OCI-LY1 (cell line): ENCODE data around the gene MUTYH.

ENCODE experiments used
- H2AFZ ChIP-seq: fragments of 200-600 bp; sonication (generic), shearing (Covaris generic); 2 replicates; pipeline ENCODE4 v1.6.0; 2014; ENCODE audit warnings: antibody characterized with exemption, mild to moderate bottlenecking, low read length
- H3F3A ChIP-seq: fragments of 200-600 bp; sonication (generic), shearing (Covaris generic); 2 replicates; pipeline ENCODE4 v1.6.0; 2014; ENCODE audit warnings: mild to moderate bottlenecking, antibody characterized with exemption, low read length, moderate library complexity; ENCODE audit not compliant: insufficient read depth
- H3K27ac ChIP-seq: fragments of 200-600 bp; sonication (generic); 2 replicates; pipeline ENCODE4 v1.5.1; 2014; ENCODE audit warnings: low read length, mixed run types, mild to moderate bottlenecking, low read depth; ENCODE audit not compliant: poor library complexity, severe bottlenecking
- H3K27me3 ChIP-seq: fragments of 200-600 bp; sonication (generic); 2 replicates; pipeline ENCODE4 v1.6.0; 2014; ENCODE audit warnings: antibody characterized with exemption, mild to moderate bottlenecking, low read length, moderate library complexity; ENCODE audit not compliant: insufficient read depth
- H3K36me3 ChIP-seq: fragments of 200-600 bp; sonication (generic); 2 replicates; pipeline ENCODE4 v1.6.1; 2014; ENCODE audit warnings: mild to moderate bottlenecking, antibody characterized with exemption, low read length, moderate library complexity, mixed read lengths; ENCODE audit not compliant: insufficient read depth
- H3K4me1 ChIP-seq: fragments of 200-600 bp; sonication (generic); 2 replicates; pipeline ENCODE4 v1.5.1; 2014; ENCODE audit warnings: mild to moderate bottlenecking, low read length, moderate library complexity; ENCODE audit not compliant: insufficient read depth, severe bottlenecking
- H3K4me2 ChIP-seq: fragments of 200-600 bp; sonication (generic), shearing (Covaris generic); 2 replicates; pipeline ENCODE4 v1.6.1; 2014; ENCODE audit warnings: low read length
- H3K4me3 ChIP-seq: fragments of 200-600 bp; sonication (generic); 2 replicates; pipeline ENCODE4 v1.5.1; 2014; ENCODE audit warnings: low read length, low read depth, mild to moderate bottlenecking, mixed read lengths; ENCODE audit not compliant: poor library complexity, severe bottlenecking
- H3K79me2 ChIP-seq: fragments of 200-600 bp; shearing (Covaris generic); 2 replicates; pipeline ENCODE4 v1.6.1; 2016; ENCODE audit warnings: mixed run types, low read length, mixed read lengths; ENCODE audit not compliant: insufficient read depth
- H3K9ac ChIP-seq: fragments of 200-600 bp; sonication (generic), shearing (Covaris generic); 2 replicates; pipeline ENCODE4 v1.6.1; 2014; ENCODE audit warnings: mild to moderate bottlenecking, low read length, mixed read lengths
- H3K9me2 ChIP-seq: fragments of 200-600 bp; sonication (generic), shearing (Covaris generic); 2 replicates; pipeline ENCODE4 v1.6.1; 2014; ENCODE audit warnings: low read depth, mild to moderate bottlenecking, low read length, mixed read lengths
- H3K9me3 ChIP-seq: fragments of 200-600 bp; shearing (Covaris generic); 2 replicates; pipeline ENCODE4 v1.6.1; 2014; ENCODE audit warnings: low read length, mixed read lengths
- H4K20me1 ChIP-seq: fragments of 200-600 bp; sonication (generic), shearing (Covaris generic); 2 replicates; pipeline ENCODE4 v1.6.0; 2016; ENCODE audit warnings: mild to moderate bottlenecking, low read length; ENCODE audit not compliant: insufficient read depth
- EZH2 ChIP-seq: fragments of 200-600 bp; sonication (generic), shearing (Covaris generic); IDR thresholded peaks from 2 replicates; pipeline ENCODE4 v1.8.0; 2017; ENCODE audit warnings: borderline replicate concordance, mixed run types, mild to moderate bottlenecking, antibody characterized with exemption, low read length, moderate library complexity, mixed read lengths
- TF ChIP-seq, protein P1 (sequence below): fragments of 200-600 bp; sonication (generic), shearing (Covaris generic); IDR thresholded peaks from 2 replicates; pipeline ENCODE4 v1.5.1; 2017; ENCODE audit warnings: mild to moderate bottlenecking, antibody characterized with exemption, low read length, moderate library complexity, mixed read lengths

The MUTYH gene

DNA sequence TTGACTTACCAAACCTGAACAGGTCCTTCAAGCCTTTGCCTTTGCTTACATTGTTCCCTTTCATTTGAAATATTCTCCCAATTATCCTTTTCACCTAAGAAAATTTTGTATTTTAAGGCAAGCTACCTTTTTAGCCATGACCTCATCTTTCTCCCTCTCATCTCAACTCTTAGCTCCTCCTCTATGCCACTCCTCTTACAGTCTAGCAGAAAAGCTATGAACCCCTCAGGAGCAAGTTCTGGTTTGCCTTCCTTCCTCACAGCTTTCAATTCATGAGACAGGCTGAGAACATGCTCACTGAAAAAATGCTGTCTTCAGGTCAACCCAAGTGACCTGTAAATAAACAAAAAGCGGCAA, 8.3 kb upstream of the MUTYH start:
- H3K27ac ChIP-seq = no peak overlapping the region

DNA sequence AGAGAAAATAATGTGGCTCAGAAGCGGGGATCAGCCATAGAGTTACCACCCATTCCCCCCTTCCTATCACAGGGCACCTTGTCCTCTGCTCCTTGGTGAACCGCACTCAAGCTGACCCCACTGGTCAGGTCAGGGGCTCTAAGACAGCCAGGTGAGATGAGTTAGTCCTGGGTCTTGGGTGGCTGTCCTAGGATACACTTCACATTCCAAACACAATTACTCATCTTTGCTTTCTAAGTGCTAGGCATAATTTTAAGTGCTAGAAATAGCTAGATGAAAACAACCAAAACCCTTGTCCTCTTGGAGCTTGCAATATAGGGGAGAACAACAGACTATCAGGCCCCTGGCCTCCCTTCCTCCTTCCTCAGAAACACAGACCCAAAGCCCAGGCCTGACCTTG, 7.8 kb upstream of the MUTYH start:
- no peak overlapping the region for H3K4me3 ChIP-seq
- H3K4me2 ChIP-seq = no peak overlapping the region
- H3F3A ChIP-seq = no peaks in the 10 kb centered on the region
- no peaks in the 10 kb centered on the region for H3K27me3 ChIP-seq
- no peak overlapping the region for H3K9ac ChIP-seq
- no peaks in the 10 kb centered on the region for H3K79me2 ChIP-seq
- no peaks in the 10 kb centered on the region for H3K4me1 ChIP-seq
- TF ChIP-seq EZH2 = no peak
- H3K9me3 ChIP-seq = no peaks in the 10 kb centered on the region
- no peaks in the 10 kb centered on the region for H3K9me2 ChIP-seq
- no peak overlapping the region for H3K27ac ChIP-seq
- peaks cover 29% of the 10 kb centered on the region for H3K36me3 ChIP-seq
- no peaks in the 10 kb centered on the region for H4K20me1 ChIP-seq
- H2AFZ ChIP-seq = no peak overlapping the region

More for the DNA sequence above, 8.3 kb upstream of the MUTYH start:
- peaks cover 23% of the 10 kb centered on the region for H3K36me3 ChIP-seq
- no peak overlapping the region for H3K4me3 ChIP-seq
- no peaks in the 10 kb centered on the region for H4K20me1 ChIP-seq
- no peaks in the 10 kb centered on the region for H3F3A ChIP-seq
- H3K9me2 ChIP-seq = no peaks in the 10 kb centered on the region
- no peak overlapping the region for H3K9ac ChIP-seq
- no peaks in the 10 kb centered on the region for H3K4me1 ChIP-seq
- H3K79me2 ChIP-seq = no peaks in the 10 kb centered on the region
- TF ChIP-seq EZH2 = no peak
- TF ChIP-seq, protein P1, sequence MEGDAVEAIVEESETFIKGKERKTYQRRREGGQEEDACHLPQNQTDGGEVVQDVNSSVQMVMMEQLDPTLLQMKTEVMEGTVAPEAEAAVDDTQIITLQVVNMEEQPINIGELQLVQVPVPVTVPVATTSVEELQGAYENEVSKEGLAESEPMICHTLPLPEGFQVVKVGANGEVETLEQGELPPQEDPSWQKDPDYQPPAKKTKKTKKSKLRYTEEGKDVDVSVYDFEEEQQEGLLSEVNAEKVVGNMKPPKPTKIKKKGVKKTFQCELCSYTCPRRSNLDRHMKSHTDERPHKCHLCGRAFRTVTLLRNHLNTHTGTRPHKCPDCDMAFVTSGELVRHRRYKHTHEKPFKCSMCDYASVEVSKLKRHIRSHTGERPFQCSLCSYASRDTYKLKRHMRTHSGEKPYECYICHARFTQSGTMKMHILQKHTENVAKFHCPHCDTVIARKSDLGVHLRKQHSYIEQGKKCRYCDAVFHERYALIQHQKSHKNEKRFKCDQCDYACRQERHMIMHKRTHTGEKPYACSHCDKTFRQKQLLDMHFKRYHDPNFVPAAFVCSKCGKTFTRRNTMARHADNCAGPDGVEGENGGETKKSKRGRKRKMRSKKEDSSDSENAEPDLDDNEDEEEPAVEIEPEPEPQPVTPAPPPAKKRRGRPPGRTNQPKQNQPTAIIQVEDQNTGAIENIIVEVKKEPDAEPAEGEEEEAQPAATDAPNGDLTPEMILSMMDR = no peak
- H3K27me3 ChIP-seq = no peaks in the 10 kb centered on the region
- no peaks in the 10 kb centered on the region for H3K9me3 ChIP-seq
- H2AFZ ChIP-seq = no peak overlapping the region
- no peak overlapping the region for H3K4me2 ChIP-seq

DNA sequence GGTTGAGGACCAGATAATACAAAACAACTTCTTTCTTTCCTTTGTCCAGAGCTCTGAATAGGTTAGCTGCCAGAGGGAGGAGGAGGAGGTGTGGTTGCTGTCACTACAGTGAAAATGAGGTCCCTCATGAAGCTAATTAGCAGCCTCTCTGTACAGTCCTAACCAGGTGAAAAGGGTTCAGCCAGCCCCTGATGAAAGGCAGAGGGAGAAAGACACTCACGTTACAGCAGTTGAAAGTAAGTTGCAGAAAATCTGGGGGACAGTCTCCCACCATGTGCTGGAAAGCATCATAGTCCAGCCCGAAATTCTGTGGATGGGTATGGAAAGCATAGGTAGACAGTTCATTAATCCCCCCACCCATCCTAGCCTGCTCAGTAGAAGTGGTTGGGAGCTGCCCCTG, 6.2 kb upstream of the MUTYH start:
- Histone ChIP-seq H3K4me2 (no peak overlapping the region), H4K20me1 (no peaks in the 10 kb centered on the region), H3K9me3 (no peaks in the 10 kb centered on the region), H3K9me2 (no peaks in the 10 kb centered on the region), H2AFZ (no peak overlapping the region), H3K36me3 (peaks cover 44% of the 10 kb centered on the region), H3K79me2 (no peaks in the 10 kb centered on the region), H3K4me1 (peaks cover 3% of the 10 kb centered on the region), H3K9ac (no peak overlapping the region), H3K27me3 (no peaks in the 10 kb centered on the region), H3K27ac (no peak overlapping the region), H3K4me3 (no peak overlapping the region), H3F3A (no peaks in the 10 kb centered on the region)
- TF ChIP-seq EZH2 = no peak
- TF ChIP-seq, protein P1 = no peak

- Histone ChIP-seq H3K79me2 (peaks cover 5% of the 10 kb centered on the region), H3K27me3 (no peaks in the 10 kb centered on the region), H3K9ac (no peak overlapping the region), H2AFZ (no peak overlapping the region), H3K4me2 (no peak overlapping the region), H3K9me3 (no peaks in the 10 kb centered on the region), H3K27ac (no peak overlapping the region), H4K20me1 (no peaks in the 10 kb centered on the region), H3F3A (no peaks in the 10 kb centered on the region), H3K4me1 (peaks cover 13% of the 10 kb centered on the region), H3K4me3 (no peak overlapping the region), H3K9me2 (no peaks in the 10 kb centered on the region), H3K36me3 (peaks cover 45% of the 10 kb centered on the region)
- TF ChIP-seq, protein P1 = no peak
- no peak for TF ChIP-seq EZH2
These were observed 4.8 kb upstream of the MUTYH start for GRCh38 chr1:45345014-45345413.
